Thymus (tissue), 11 donors: Measurements from ENCODE around the gene PCDHGA11. TPM values are rescaled to one million over a fixed set of nuclear protein-coding genes. Genes with fewer than 3 reads are reported as not detected.
"Not testable (repeated sequence)": the region's sequence is repeated elsewhere in the genome, so short reads cannot be mapped to it uniquely, and the experiment has no call there.

Source experiments
- DNase-seq, 9 donors: peaks; one replicate each; pipeline ENCODE4 v3.0.0-alpha.2; 2013; ENCODE audit warnings: low spot score in 9 of 9, low read depth in 6 of 9, missing footprints in 1 of 9
- H3K27ac ChIP-seq, 2 donors: one replicate each; pipeline ENCODE4 v1.5.1; 2013; ENCODE audit warnings: control low read depth in 1 of 2, low read depth in 1 of 2, low read length in 1 of 2, mild to moderate bottlenecking in 1 of 2, moderate library complexity in 1 of 2
- H3K27me3 ChIP-seq, 2 donors: one replicate each; pipeline ENCODE4 v1.5.1; 2013; ENCODE audit warnings: low read length in 1 of 2; ENCODE audit not compliant: control insufficient read depth in 2 of 2, insufficient read depth in 1 of 2
- H3K36me3 ChIP-seq, 2 donors: one replicate each; pipeline ENCODE4 v1.5.1; 2013; ENCODE audit warnings: low read length in 1 of 2, mild to moderate bottlenecking in 1 of 2, moderate library complexity in 1 of 2; ENCODE audit not compliant: control insufficient read depth in 2 of 2, insufficient read depth in 2 of 2
- H3K4me1 ChIP-seq, 2 donors: one replicate each; pipeline ENCODE4 v1.5.1; 2013; ENCODE audit warnings: low read length in 2 of 2; ENCODE audit not compliant: control insufficient read depth in 2 of 2, insufficient read depth in 2 of 2
- H3K4me3 ChIP-seq, 2 donors: one replicate each; pipeline ENCODE4 v1.5.1; 2013; ENCODE audit warnings: low read length in 2 of 2, control low read depth in 1 of 2, mild to moderate bottlenecking in 1 of 2
- H3K9me3 ChIP-seq, 2 donors: one replicate each; pipeline ENCODE4 v1.5.1; 2013; ENCODE audit warnings: low read length in 1 of 2, mild to moderate bottlenecking in 1 of 2; ENCODE audit not compliant: control insufficient read depth in 2 of 2, insufficient read depth in 1 of 2
- WGBS: extraction: QIAGEN DNeasy Blood & Tissue Kit; methylation state at CpG from one replicate; pipeline ENCODE4 v1.1.7; 2013; 5-methylcytosine and 5-hydroxymethylcytosine counted together
- polyA plus RNA-seq: library from polyadenylated mRNA; stranded (reverse); fragments of 200-250 nt; gene quantifications from one replicate; pipeline ENCODE4 v1.2.3, GENCODE V29; 2013
- total RNA-seq: library from RNA; stranded (reverse); fragments of 120-200 nt; gene quantifications from one replicate; pipeline ENCODE4 v1.2.4, GENCODE V29; 2013
- donor health status: healthy.

Gene PCDHGA11
- total and polyA plus RNA-seq, 2 donors = 0.42 to 0.68 TPM

- peaks cover 44 to 94% of the 10 kb centered on the region in 2 donors for H3K27me3 ChIP-seq
- WGBS = 12% methylated on average over 31 of the region's 31 CpGs
These were observed 7.9 kb upstream of the PCDHGA11 start, which contains the start of gene PCDHGA10 for GRCh38 chr5:141412854-141413539. Gene PCDHGA10, plus strand, starts transcription at chr5:141412987. Its CDS starts 189 bp downstream, at chr5:141413176.

GRCh38 chr5:141413540-141414069 is 7.2 kb upstream of the PCDHGA11 start:
- DNase-seq = no peak
- peaks cover 0 to 4% of the 10 kb centered on the region in 2 donors for H3K4me1 ChIP-seq
- H3K36me3 ChIP-seq = no peaks in the 10 kb centered on the region
- peak overlapping the region; percentile 29 to 32 for H3K4me3 ChIP-seq
- H3K27ac ChIP-seq = no peak overlapping the region
- WGBS = 16% methylated on average over 25 of the region's 25 CpGs
- peaks cover 14 to 29% of the 10 kb centered on the region in 2 donors for H3K9me3 ChIP-seq
- H3K27me3 ChIP-seq = peaks cover 50 to 94% of the 10 kb centered on the region in 2 donors

More at GRCh38 chr5:141412854-141413539, 7.9 kb upstream of the PCDHGA11 start, which contains the start of gene PCDHGA10:
- no peak within 1 kb of the TSS for H3K27ac ChIP-seq
- peak within 1 kb of the TSS; percentile 29 to 39 for H3K4me3 ChIP-seq
- peaks cover 13 to 30% of the 10 kb centered on the region in 2 donors for H3K9me3 ChIP-seq
- no peaks in the 10 kb centered on the region for H3K36me3 ChIP-seq
- DNase-seq = peak in 3 of 9 donors; percentile 32 to 67 (median 55)
- peaks cover 0 to 4% of the 10 kb centered on the region in 2 donors for H3K4me1 ChIP-seq

GRCh38 chr5:141414548-141415274 is 6.1 kb upstream of the PCDHGA11 start:
- Histone ChIP-seq H3K27me3 (peaks cover 52 to 94% of the 10 kb centered on the region in 2 donors), H3K9me3 (peaks cover 14 to 31% of the 10 kb centered on the region in 2 donors)
- H3K36me3 ChIP-seq, H3K27ac ChIP-seq, DNase-seq, H3K4me3 ChIP-seq, H3K4me1 ChIP-seq: not testable (repeated sequence)
- WGBS = 33% methylated on average over 46 of the region's 46 CpGs

- H3K9me3 ChIP-seq = peaks cover 12 to 27% of the 10 kb centered on the region in 2 donors
- WGBS = 28% methylated on average over 24 of the region's 24 CpGs
- not testable (repeated sequence) for H3K4me3 ChIP-seq, H3K4me1 ChIP-seq, DNase-seq, H3K36me3 ChIP-seq, H3K27ac ChIP-seq
- H3K27me3 ChIP-seq = peaks cover 48 to 94% of the 10 kb centered on the region in 2 donors
These were observed 5.6 kb upstream of the PCDHGA11 start for GRCh38 chr5:141415275-141415618.

GRCh38 chr5:141417494-141418172 is 3.2 kb upstream of the PCDHGA11 start, which contains the start of gene PCDHGB7:
Gene PCDHGB7, plus strand, starts transcription at chr5:141417677. Its CDS starts 183 bp downstream, at chr5:141417860.
- H3K4me1 ChIP-seq = peaks cover 0 to 10% of the 10 kb centered on the region in 2 donors

GRCh38 chr5:141419074-141419880 is 1.6 kb upstream of the PCDHGA11 start:
- peaks cover 0 to 6% of the 10 kb centered on the region in 2 donors for H3K4me1 ChIP-seq
- 44% methylated on average over 74 of the region's 74 CpGs for WGBS
- H3K36me3 ChIP-seq = no peaks in the 10 kb centered on the region
- no peak overlapping the region for H3K4me3 ChIP-seq
- peaks cover 56 to 96% of the 10 kb centered on the region in 2 donors for H3K27me3 ChIP-seq
- no peak for DNase-seq
- H3K9me3 ChIP-seq = peaks cover 19 to 36% of the 10 kb centered on the region in 2 donors
- no peak overlapping the region for H3K27ac ChIP-seq

More at GRCh38 chr5:141417494-141418172, 3.2 kb upstream of the PCDHGA11 start, which contains the start of gene PCDHGB7:
- WGBS = 6% methylated on average over 47 of the region's 47 CpGs
- Histone ChIP-seq H3K27me3 (peaks cover 61 to 100% of the 10 kb centered on the region in 2 donors), H3K9me3 (peaks cover 18 to 37% of the 10 kb centered on the region in 2 donors), H3K4me3 (peak within 1 kb of the TSS; percentile 20 to 29)
- not testable (repeated sequence) for H3K27ac ChIP-seq, H3K36me3 ChIP-seq
- peak in 6 of 9 donors; percentile 19 to 69 (median 34) for DNase-seq

- WGBS = 12% methylated on average over 13 of the region's 13 CpGs
- H3K27me3 ChIP-seq = peaks cover 45 to 88% of the 10 kb centered on the region in 2 donors
- H3K4me3 ChIP-seq = peak overlapping the region; percentile 43
- H3K36me3 ChIP-seq = no peaks in the 10 kb centered on the region
- H3K9me3 ChIP-seq = peaks cover 19 to 36% of the 10 kb centered on the region in 2 donors
- DNase-seq = no peak
- no peak overlapping the region for H3K27ac ChIP-seq
- peaks cover 0 to 6% of the 10 kb centered on the region in 2 donors for H3K4me1 ChIP-seq
These were observed 621 bp downstream of the PCDHGA11 start for GRCh38 chr5:141421489-141421855.

GRCh38 chr5:141422742-141423291 is 2.0 kb downstream of the PCDHGA11 start:
- peaks cover 22 to 42% of the 10 kb centered on the region in 2 donors for H3K9me3 ChIP-seq
- H3K4me1 ChIP-seq = peaks cover 0 to 6% of the 10 kb centered on the region in 2 donors
- WGBS = 35% methylated on average over 42 of the region's 42 CpGs
- H3K36me3 ChIP-seq = no peaks in the 10 kb centered on the region
- no peak overlapping the region for H3K4me3 ChIP-seq
- DNase-seq = no peak
- peaks cover 39 to 88% of the 10 kb centered on the region in 2 donors for H3K27me3 ChIP-seq
- H3K27ac ChIP-seq = no peak overlapping the region
